Skin of body (tissue), 2 donors: ENCODE measurements around the gene OBP2A. TPM values are rescaled to one million over a fixed set of nuclear protein-coding genes. Genes with fewer than 3 reads are reported as not detected.
"Not testable (repeated sequence)": the region's sequence is repeated elsewhere in the genome, so short reads cannot be mapped to it uniquely, and the experiment has no call there.

Experiments
- DNase-seq: peaks from one replicate; lab custom pipeline; 2025; lab: John Stamatoyannopoulos, UW
- total RNA-seq: library from RNA; depleted of rRNA; stranded (reverse); fragments of >200 nt; gene quantifications from one replicate; pipeline ENCODE4 v1.2.3, GENCODE V29; 2014

Gene OBP2A
- total RNA-seq, 1 donor from 2014 or later: not detected

- no peak for DNase-seq
Observed at GRCh38 chr9:135509458-135509857, 36.5 kb upstream of the OBP2A start.

- DNase-seq: no peak
Observed at GRCh38 chr9:135512241-135512603, 33.7 kb upstream of the OBP2A start.

GRCh38 chr9:135512904-135513303 is 33.0 kb upstream of the OBP2A start:
- no peak for DNase-seq

GRCh38 chr9:135513351-135513846 is 32.5 kb upstream of the OBP2A start:
- no peak for DNase-seq

- not testable (repeated sequence) for DNase-seq
Observed at GRCh38 chr9:135513906-135514305, 32.0 kb upstream of the OBP2A start.

- no peak for DNase-seq
Observed at GRCh38 chr9:135514342-135515082, 31.4 kb upstream of the OBP2A start.

GRCh38 chr9:135515083-135515951 is 30.6 kb upstream of the OBP2A start:
- DNase-seq: no peak

- DNase-seq: no peak
Observed at GRCh38 chr9:135516132-135516860, 29.6 kb upstream of the OBP2A start.

GRCh38 chr9:135517407-135517822 is 28.5 kb upstream of the OBP2A start:
- DNase-seq: no peak

- DNase-seq: no peak
Observed at GRCh38 chr9:135519179-135519971, 26.6 kb upstream of the OBP2A start.

GRCh38 chr9:135520916-135521607 is 24.9 kb upstream of the OBP2A start, which contains the start of gene LCN1:
TSS of gene LCN1 (plus strand) at chr9:135521440. CDS start at chr9:135521498, 58 bp downstream.
- no peak for DNase-seq

GRCh38 chr9:135521608-135522095 is 24.3 kb upstream of the OBP2A start:
- no peak for DNase-seq

- DNase-seq: no peak
Observed at GRCh38 chr9:135522137-135522877, 23.6 kb upstream of the OBP2A start.

GRCh38 chr9:135522931-135523330 is 23.0 kb upstream of the OBP2A start:
- DNase-seq: no peak

GRCh38 chr9:135523521-135524129 is 22.3 kb upstream of the OBP2A start:
- no peak for DNase-seq

- no peak for DNase-seq
Observed at GRCh38 chr9:135524130-135524861, 21.6 kb upstream of the OBP2A start.

- no peak for DNase-seq
Observed at GRCh38 chr9:135525241-135526088, 20.5 kb upstream of the OBP2A start.
